Measurements from ENCODE around the gene LLGL1. TPM values are rescaled to one million over a fixed set of nuclear protein-coding genes. Genes with fewer than 3 reads are reported as not detected.

Gene LLGL1
- polyA plus RNA-seq, 1 donor from 2014 or later = 52.2 TPM

DNA sequence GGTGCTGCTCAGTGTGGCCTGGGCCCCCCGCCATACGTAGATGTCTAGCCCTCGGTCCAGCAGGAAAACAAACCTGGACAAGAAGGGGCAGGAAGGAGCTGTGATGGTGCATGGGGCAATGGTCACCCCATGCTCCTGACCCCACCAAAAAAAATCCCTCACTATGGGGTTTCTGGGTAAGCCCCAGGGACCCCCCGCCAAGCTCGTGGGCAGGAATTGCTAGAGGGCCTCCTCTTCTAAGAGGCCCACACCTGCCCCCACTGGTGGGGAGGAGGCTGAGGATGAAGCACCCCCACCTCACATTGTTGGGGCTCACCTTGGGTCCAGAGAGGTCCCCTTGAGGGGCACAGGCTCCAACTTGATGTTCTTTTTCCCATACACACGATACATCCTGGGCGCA lies 23.4 kb downstream of the LLGL1 start:
- Histone ChIP-seq H3K36me3 (ENCODE audit: insufficient read depth, low read length) (no peaks in the 10 kb centered on the region), H4K20me1 (ENCODE audit: insufficient read depth) (no peaks in the 10 kb centered on the region), H3K4me3 (ENCODE audit: low read length) (no peak overlapping the region), H3K79me2 (replicated peaks; ENCODE audit: insufficient read depth, low read length) (no peaks in the 10 kb centered on the region), H3K9me3 (ENCODE audit: low read length) (no peaks in the 10 kb centered on the region), H3K27me3 (ENCODE audit: insufficient read depth, low read depth, low read length) (no peaks in the 10 kb centered on the region), H2AFZ (ENCODE audit: low read depth, low read length) (no peak overlapping the region), H3K9me2 (ENCODE audit: insufficient read depth, low read length) (no peaks in the 10 kb centered on the region), H3K27ac (ENCODE audit: low read length) (no peak overlapping the region), H3F3A (ENCODE audit: insufficient read depth, low read length, poor library complexity, severe bottlenecking) (no peaks in the 10 kb centered on the region), H3K4me2 (ENCODE audit: low read length) (no peak overlapping the region), H3K9ac (ENCODE audit: low read length) (no peak overlapping the region)
- TF ChIP-seq MXI1 (conservative IDR thresholded peaks at IDR 0.05; ENCODE audit: poor library complexity, severe bottlenecking) = no peak
- TF ChIP-seq EZH2 (IDR thresholded peaks at IDR 0.05; ENCODE audit: borderline replicate concordance, insufficient read depth, low read length, poor library complexity, severe bottlenecking) = no peak
- TF ChIP-seq, protein P1, sequence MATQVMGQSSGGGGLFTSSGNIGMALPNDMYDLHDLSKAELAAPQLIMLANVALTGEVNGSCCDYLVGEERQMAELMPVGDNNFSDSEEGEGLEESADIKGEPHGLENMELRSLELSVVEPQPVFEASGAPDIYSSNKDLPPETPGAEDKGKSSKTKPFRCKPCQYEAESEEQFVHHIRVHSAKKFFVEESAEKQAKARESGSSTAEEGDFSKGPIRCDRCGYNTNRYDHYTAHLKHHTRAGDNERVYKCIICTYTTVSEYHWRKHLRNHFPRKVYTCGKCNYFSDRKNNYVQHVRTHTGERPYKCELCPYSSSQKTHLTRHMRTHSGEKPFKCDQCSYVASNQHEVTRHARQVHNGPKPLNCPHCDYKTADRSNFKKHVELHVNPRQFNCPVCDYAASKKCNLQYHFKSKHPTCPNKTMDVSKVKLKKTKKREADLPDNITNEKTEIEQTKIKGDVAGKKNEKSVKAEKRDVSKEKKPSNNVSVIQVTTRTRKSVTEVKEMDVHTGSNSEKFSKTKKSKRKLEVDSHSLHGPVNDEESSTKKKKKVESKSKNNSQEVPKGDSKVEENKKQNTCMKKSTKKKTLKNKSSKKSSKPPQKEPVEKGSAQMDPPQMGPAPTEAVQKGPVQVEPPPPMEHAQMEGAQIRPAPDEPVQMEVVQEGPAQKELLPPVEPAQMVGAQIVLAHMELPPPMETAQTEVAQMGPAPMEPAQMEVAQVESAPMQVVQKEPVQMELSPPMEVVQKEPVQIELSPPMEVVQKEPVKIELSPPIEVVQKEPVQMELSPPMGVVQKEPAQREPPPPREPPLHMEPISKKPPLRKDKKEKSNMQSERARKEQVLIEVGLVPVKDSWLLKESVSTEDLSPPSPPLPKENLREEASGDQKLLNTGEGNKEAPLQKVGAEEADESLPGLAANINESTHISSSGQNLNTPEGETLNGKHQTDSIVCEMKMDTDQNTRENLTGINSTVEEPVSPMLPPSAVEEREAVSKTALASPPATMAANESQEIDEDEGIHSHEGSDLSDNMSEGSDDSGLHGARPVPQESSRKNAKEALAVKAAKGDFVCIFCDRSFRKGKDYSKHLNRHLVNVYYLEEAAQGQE (IDR thresholded peaks at IDR 0.05; ENCODE audit: borderline replicate concordance) = no peak
- TF ChIP-seq EP300 (conservative IDR thresholded peaks at IDR 0.05; ENCODE audit: poor library complexity, severe bottlenecking) = no peak
- TF ChIP-seq SMC3 (conservative IDR thresholded peaks at IDR 0.05; ENCODE audit: poor library complexity) = no peak
- TF ChIP-seq POLR2AphosphoS5 (IDR thresholded peaks at IDR 0.05) = no peak
- TF ChIP-seq, protein P2, sequence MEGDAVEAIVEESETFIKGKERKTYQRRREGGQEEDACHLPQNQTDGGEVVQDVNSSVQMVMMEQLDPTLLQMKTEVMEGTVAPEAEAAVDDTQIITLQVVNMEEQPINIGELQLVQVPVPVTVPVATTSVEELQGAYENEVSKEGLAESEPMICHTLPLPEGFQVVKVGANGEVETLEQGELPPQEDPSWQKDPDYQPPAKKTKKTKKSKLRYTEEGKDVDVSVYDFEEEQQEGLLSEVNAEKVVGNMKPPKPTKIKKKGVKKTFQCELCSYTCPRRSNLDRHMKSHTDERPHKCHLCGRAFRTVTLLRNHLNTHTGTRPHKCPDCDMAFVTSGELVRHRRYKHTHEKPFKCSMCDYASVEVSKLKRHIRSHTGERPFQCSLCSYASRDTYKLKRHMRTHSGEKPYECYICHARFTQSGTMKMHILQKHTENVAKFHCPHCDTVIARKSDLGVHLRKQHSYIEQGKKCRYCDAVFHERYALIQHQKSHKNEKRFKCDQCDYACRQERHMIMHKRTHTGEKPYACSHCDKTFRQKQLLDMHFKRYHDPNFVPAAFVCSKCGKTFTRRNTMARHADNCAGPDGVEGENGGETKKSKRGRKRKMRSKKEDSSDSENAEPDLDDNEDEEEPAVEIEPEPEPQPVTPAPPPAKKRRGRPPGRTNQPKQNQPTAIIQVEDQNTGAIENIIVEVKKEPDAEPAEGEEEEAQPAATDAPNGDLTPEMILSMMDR (IDR thresholded peaks at IDR 0.05; ENCODE audit: poor library complexity, severe bottlenecking) = no peak
- no peak for TF ChIP-seq TAF1 (IDR thresholded peaks at IDR 0.05; ENCODE audit: low read depth)

DNA sequence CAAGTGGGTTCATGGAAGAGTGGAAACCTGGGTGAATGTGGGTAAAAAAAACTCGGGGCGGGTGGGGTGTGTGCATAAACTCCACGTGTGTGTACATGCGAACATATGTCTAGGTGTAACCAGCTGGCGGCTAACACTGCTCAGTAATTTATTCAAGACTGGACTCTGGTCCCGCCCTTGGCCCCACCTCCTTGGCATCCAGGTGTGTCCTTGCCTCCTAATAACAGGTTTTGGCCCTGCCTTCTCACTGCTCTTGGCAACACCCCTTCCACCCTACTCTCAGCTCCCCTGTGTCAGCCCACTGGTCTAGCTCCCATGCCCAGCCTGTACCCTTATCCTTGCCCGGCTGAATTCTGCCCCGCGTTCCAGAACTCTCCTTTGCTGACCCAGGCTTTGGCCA lies 24.8 kb downstream of the LLGL1 start:
- Histone ChIP-seq H3K36me3 (ENCODE audit: insufficient read depth, low read length) (no peaks in the 10 kb centered on the region), H4K20me1 (ENCODE audit: insufficient read depth) (no peaks in the 10 kb centered on the region)

More for the DNA sequence above, 24.8 kb downstream of the LLGL1 start:
- Histone ChIP-seq H2AFZ (ENCODE audit: low read depth, low read length) (no peak overlapping the region), H3K9me2 (ENCODE audit: insufficient read depth, low read length) (no peaks in the 10 kb centered on the region), H3K4me3 (ENCODE audit: low read length) (no peak overlapping the region), H3F3A (ENCODE audit: insufficient read depth, low read length, poor library complexity, severe bottlenecking) (no peaks in the 10 kb centered on the region), H3K27ac (ENCODE audit: low read length) (no peak overlapping the region), H3K4me2 (ENCODE audit: low read length) (no peak overlapping the region), H3K9me3 (ENCODE audit: low read length) (no peaks in the 10 kb centered on the region), H3K9ac (ENCODE audit: low read length) (no peak overlapping the region), H3K27me3 (ENCODE audit: insufficient read depth, low read depth, low read length) (no peaks in the 10 kb centered on the region), H3K79me2 (replicated peaks; ENCODE audit: insufficient read depth, low read length) (no peaks in the 10 kb centered on the region)
- TF ChIP-seq MXI1 (conservative IDR thresholded peaks at IDR 0.05; ENCODE audit: poor library complexity, severe bottlenecking) (no peak), POLR2AphosphoS5 (IDR thresholded peaks at IDR 0.05) (no peak), RAD21 (conservative IDR thresholded peaks at IDR 0.05) (no peak), TAF1 (IDR thresholded peaks at IDR 0.05; ENCODE audit: low read depth) (no peak), EZH2 (IDR thresholded peaks at IDR 0.05; ENCODE audit: borderline replicate concordance, insufficient read depth, low read length, poor library complexity, severe bottlenecking) (no peak), SMC3 (conservative IDR thresholded peaks at IDR 0.05; ENCODE audit: poor library complexity) (no peak), EP300 (conservative IDR thresholded peaks at IDR 0.05; ENCODE audit: poor library complexity, severe bottlenecking) (no peak)
- TF ChIP-seq, protein P2 (IDR thresholded peaks at IDR 0.05; ENCODE audit: poor library complexity, severe bottlenecking) = no peak
- TF ChIP-seq, protein P1 (IDR thresholded peaks at IDR 0.05; ENCODE audit: borderline replicate concordance) = no peak

All from neural cell (in vitro differentiated cells).